B cell (primary cell): ENCODE measurements around the gene HTRA3.

Source experiments
- CTCF ChIP-seq: fragments of 200-600 bp; IDR thresholded peaks from one replicate; pipeline ENCODE4 v1.8.0; 2022; ENCODE audit warnings: antibody characterized with exemption, mild to moderate bottlenecking
- EZH2 ChIP-seq: IDR thresholded peaks from 2 replicates; pipeline ENCODE4 v1.6.1; 2012; ENCODE audit warnings: borderline replicate concordance, low read depth, mild to moderate bottlenecking, moderate library complexity, low read length; ENCODE audit not compliant: insufficient read depth, poor library complexity, severe bottlenecking

DNA sequence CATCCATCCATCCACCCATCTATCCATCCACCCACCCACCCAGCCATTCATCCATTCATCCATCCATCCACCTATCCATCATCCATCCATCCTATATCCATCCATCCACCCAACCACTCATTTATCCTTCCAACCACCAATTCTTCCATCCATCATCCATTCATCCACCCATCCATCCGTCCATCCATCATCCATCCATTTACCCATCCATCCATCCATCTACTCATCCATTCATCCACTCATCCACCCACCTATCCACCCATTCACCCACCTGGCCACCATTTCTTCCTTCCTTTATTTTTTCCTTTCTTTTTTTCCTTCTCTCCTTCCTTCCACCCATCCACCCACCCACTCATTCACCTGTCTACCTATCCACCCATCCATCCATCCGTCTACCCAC, 25.2 kb downstream of the HTRA3 start:
- TF ChIP-seq CTCF = no peak
- no peak for TF ChIP-seq EZH2
